Gastroesophageal sphincter (tissue), 3 donors: ENCODE data around the gene ZNF653.
"Not testable (repeated sequence)": the region's sequence is repeated elsewhere in the genome, so short reads cannot be mapped to it uniquely, and the experiment has no call there.

Experiments
- POLR2AphosphoS5 ChIP-seq: sonication (generic); formaldehyde crosslinking; IDR thresholded peaks from one replicate; pipeline ENCODE4 v1.6.1; 2017; ENCODE audit warnings: antibody characterized with exemption
- TF ChIP-seq, protein P1 (sequence below), 4 experiments: fragments of 200-600 bp in 2 of 4; fragments of 450-650 bp in 2 of 4; sonication (generic) in 1 of 4; IDR thresholded peaks; one replicate each; pipeline ENCODE4 v1.5.1; 2017 to 2019; ENCODE audit warnings: antibody characterized with exemption in 4 of 4, mild to moderate bottlenecking in 2 of 4, moderate library complexity in 2 of 4

DNA sequence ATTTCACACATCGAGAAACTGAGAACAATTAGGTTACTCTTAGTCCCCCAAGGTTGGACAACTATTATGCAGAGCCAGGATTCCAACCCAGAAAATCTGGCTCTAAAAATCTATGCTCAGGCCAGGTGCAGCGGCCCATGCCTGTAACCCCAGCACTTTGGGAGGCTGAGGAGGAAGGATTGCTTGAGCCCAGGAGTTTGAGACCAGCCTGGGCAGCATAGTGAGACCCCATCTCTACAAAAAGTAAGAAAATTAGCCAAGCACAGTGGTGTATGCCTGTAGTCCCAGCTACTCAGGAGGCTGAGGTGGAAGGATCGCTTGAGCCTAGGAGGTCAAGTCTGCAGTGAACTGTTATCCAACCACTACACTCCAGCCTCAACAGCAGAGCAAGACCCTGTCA is 72.1 kb downstream of the ZNF653 start:
- TF ChIP-seq, protein P1, sequence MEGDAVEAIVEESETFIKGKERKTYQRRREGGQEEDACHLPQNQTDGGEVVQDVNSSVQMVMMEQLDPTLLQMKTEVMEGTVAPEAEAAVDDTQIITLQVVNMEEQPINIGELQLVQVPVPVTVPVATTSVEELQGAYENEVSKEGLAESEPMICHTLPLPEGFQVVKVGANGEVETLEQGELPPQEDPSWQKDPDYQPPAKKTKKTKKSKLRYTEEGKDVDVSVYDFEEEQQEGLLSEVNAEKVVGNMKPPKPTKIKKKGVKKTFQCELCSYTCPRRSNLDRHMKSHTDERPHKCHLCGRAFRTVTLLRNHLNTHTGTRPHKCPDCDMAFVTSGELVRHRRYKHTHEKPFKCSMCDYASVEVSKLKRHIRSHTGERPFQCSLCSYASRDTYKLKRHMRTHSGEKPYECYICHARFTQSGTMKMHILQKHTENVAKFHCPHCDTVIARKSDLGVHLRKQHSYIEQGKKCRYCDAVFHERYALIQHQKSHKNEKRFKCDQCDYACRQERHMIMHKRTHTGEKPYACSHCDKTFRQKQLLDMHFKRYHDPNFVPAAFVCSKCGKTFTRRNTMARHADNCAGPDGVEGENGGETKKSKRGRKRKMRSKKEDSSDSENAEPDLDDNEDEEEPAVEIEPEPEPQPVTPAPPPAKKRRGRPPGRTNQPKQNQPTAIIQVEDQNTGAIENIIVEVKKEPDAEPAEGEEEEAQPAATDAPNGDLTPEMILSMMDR (IDR thresholded peaks at IDR 0.05), result not testable (repeated sequence)
- not testable (repeated sequence) for TF ChIP-seq POLR2AphosphoS5
